A549 (cell line): ENCODE data around the gene TAF1D.

Experiments
- CBX2 ChIP-seq: fragments of 200-600 bp; sonication (generic); IDR thresholded peaks from 2 replicates; pipeline ENCODE4 v1.6.1; 2016; ENCODE audit warnings: low read depth, mild to moderate bottlenecking, borderline replicate concordance
- CEBPB ChIP-seq, 2 experiments: fragments of >200 bp in 1 of 2; sonication (Bioruptor Twin) in 1 of 2; formaldehyde crosslinking in 1 of 2; IDR thresholded peaks; 2 replicates each; pipeline ENCODE4 v1.6.1; 2012 to 2016
- CHD4 ChIP-seq: fragments of 200-600 bp; sonication (generic); IDR thresholded peaks from 2 replicates; pipeline ENCODE4 v1.6.1; 2016; ENCODE audit warnings: antibody characterized with exemption, mild to moderate bottlenecking, borderline replicate concordance
- CTCF ChIP-seq: fragments of >200 bp; sonication (Bioruptor Twin); formaldehyde crosslinking; IDR thresholded peaks from 3 replicates; pipeline ENCODE4 v1.5.1; 2016
- EP300 ChIP-seq, 2 experiments: fragments of >200 bp; sonication (Bioruptor Twin); formaldehyde crosslinking; IDR thresholded peaks; 2 replicates in 1 of 2; 3 replicates in 1 of 2; pipeline ENCODE4 v1.6.1; 2016 to 2017
- ESRRA ChIP-seq: fragments of 150-350 bp; IDR thresholded peaks from 2 replicates; pipeline ENCODE4 v1.6.1; 2014; ENCODE audit warnings: mild to moderate bottlenecking, low read length, borderline replicate concordance
- MAFK ChIP-seq: fragments of 450-650 bp; IDR thresholded peaks from 2 replicates; pipeline ENCODE4 v1.6.1; 2014; ENCODE audit not compliant: partially characterized antibody
- POLR2A ChIP-seq: IDR thresholded peaks from 2 replicates; pipeline ENCODE4 v1.6.1; 2012; ENCODE audit warnings: mild to moderate bottlenecking, low read length
- RNF2 ChIP-seq: fragments of 200-600 bp; sonication (generic); IDR thresholded peaks from 2 replicates; pipeline ENCODE4 v1.6.1; 2016; ENCODE audit warnings: low read depth, mild to moderate bottlenecking, antibody characterized with exemption, moderate library complexity, borderline replicate concordance
- SMC3 ChIP-seq: fragments of >200 bp; sonication (Bioruptor Twin); formaldehyde crosslinking; IDR thresholded peaks from 3 replicates; pipeline ENCODE4 v1.6.1; 2018; ENCODE audit warnings: inconsistent platforms
- ZFP36 ChIP-seq: fragments of 450-650 bp; IDR thresholded peaks from 2 replicates; pipeline ENCODE4 v1.6.1; 2014; ENCODE audit warnings: borderline replicate concordance; ENCODE audit not compliant: partially characterized antibody

- TF ChIP-seq SMC3 (no peak), EP300 (IDR thresholded peaks at IDR 0.05) (no peak), CHD4 (no peak), CBX2 (no peak), CTCF (no peak), ESRRA (no peak), RNF2 (no peak), CEBPB (IDR thresholded peaks at IDR 0.05) (no peak), MAFK (no peak), ZFP36 (no peak), POLR2A (no peak)
These were observed 25.7 kb upstream of the TAF1D start for GRCh38 chr11:93767018-93767417.
